Mucosa of descending colon (tissue), 3 donors: ENCODE measurements around the gene PADI3. TPM values are rescaled to one million over a fixed set of nuclear protein-coding genes. Genes with fewer than 3 reads are reported as not detected.

Experiments
- ATAC-seq: fragments of 200-7000 bp; cut with Tn5 transposase; one replicate; pipeline ENCODE4 v1.9.1; 2020; ENCODE audit warnings: mild to moderate bottlenecking, moderate library complexity
- DNase-seq, 3 donors: peaks; one replicate each; pipeline ENCODE4 v3.0.0-alpha.2; 2020
- H3K36me3 ChIP-seq: fragments of 200-600 bp; one replicate; pipeline ENCODE4 v1.8.0; 2021; ENCODE audit warnings: low read depth, mild to moderate bottlenecking
- H3K4me1 ChIP-seq: fragments of 200-600 bp; one replicate; pipeline ENCODE4 v1.8.0; 2021; ENCODE audit warnings: low read depth, mild to moderate bottlenecking
- H3K4me3 ChIP-seq: fragments of 200-600 bp; one replicate; pipeline ENCODE4 v1.8.0; 2021; ENCODE audit warnings: mild to moderate bottlenecking
- H3K9me3 ChIP-seq: fragments of 200-600 bp; one replicate; pipeline ENCODE4 v1.8.0; 2021; ENCODE audit warnings: mild to moderate bottlenecking
- intact Hi-C, 2 donors: fragments of 100-400 bp; cut with DNase I in 1 of 2; cut with micrococcal nuclease in 1 of 2; formaldehyde crosslinking; loops; one replicate each; pipeline versions ENCODE4 v1.11.0 to v1.11.1; 2022; cut with DNase I, micrococcal nuclease
- total RNA-seq, 3 donors: library from RNA; stranded (reverse); fragmentation: NEBNext Ultra II Directional in 2 of 3; extraction: Animal tissue kit (Norgen Biotek cat#: 25700) in 2 of 3; gene quantifications; one replicate each; pipeline versions ENCODE4 v1.2.1 to v1.2.4, GENCODE V29; 2021 to 2023
- TF ChIP-seq, protein P1 (sequence below): fragments of 200-600 bp; IDR thresholded peaks from one replicate; pipeline ENCODE4 v1.8.0; 2022; ENCODE audit warnings: antibody characterized with exemption, mild to moderate bottlenecking
- donor health status: DM: no; HTN: no; CAD: no; lungs with moderate emphysema.
- donor health status: DM: no; HTN: no; CAD: no.
- donor health status: DM: no; HTN: yes; CAD: no.

PADI3 gene
- total RNA-seq, 3 donors from 2014 or later, result 0.09 to 0.17 TPM; not detected in 1

DNA sequence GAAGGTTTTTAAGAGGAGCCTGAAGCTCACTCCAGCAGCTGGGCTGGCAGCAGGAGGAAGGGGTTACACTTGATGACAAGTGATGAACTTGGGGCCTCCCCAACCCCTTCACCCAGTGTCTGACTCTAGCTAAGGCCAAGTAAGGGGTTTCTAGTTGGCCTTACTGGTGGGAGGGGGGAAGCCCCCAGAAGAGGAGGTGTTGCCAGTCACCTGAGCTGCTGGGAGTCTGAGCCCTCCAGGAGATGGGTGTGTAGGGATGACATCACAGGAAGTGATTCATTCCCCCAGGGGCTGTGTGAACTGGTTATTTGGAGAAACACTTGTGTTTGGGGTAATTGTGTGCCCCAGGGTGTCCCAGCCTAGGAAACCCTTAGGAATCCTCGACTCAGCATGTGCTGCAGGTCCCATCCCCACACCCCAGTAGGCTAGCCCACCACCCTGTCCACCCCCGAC is 40.9 kb upstream of the PADI3 start:
- intact Hi-C loops, result no loop called here
- H3K4me1 ChIP-seq, result no peaks in the 10 kb centered on the region
- H3K36me3 ChIP-seq, result no peaks in the 10 kb centered on the region
- H3K9me3 ChIP-seq, result no peaks in the 10 kb centered on the region
- ATAC-seq (peak; percentile 37), DNase-seq (peak in 1 of 3 donors; percentile 10)
- no peak overlapping the region for H3K4me3 ChIP-seq
- TF ChIP-seq, protein P1, sequence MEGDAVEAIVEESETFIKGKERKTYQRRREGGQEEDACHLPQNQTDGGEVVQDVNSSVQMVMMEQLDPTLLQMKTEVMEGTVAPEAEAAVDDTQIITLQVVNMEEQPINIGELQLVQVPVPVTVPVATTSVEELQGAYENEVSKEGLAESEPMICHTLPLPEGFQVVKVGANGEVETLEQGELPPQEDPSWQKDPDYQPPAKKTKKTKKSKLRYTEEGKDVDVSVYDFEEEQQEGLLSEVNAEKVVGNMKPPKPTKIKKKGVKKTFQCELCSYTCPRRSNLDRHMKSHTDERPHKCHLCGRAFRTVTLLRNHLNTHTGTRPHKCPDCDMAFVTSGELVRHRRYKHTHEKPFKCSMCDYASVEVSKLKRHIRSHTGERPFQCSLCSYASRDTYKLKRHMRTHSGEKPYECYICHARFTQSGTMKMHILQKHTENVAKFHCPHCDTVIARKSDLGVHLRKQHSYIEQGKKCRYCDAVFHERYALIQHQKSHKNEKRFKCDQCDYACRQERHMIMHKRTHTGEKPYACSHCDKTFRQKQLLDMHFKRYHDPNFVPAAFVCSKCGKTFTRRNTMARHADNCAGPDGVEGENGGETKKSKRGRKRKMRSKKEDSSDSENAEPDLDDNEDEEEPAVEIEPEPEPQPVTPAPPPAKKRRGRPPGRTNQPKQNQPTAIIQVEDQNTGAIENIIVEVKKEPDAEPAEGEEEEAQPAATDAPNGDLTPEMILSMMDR, result no peak

DNA sequence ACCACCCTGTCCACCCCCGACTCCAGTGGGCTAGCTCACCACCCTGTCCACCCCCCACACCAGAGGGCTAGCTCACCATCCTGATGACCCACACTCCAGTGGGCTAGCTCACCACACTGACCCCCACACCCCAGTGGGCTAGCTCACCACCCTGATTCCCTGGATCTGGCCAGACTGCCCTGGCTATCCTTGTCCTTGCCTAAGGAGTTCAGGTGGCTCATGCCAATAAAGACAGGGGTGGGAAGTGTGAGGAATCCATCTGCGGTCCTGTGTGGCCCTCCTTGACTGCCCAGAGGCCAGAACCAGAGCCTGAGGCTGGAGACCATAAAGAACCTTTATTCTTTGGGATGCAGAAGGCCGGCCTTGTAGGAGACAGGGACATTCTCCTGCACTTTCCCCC is 40.4 kb upstream of the PADI3 start:
- no peak overlapping the region for H3K4me3 ChIP-seq
- H3K36me3 ChIP-seq, result no peaks in the 10 kb centered on the region
- ATAC-seq (no peak), DNase-seq (no peak)
- TF ChIP-seq, protein P1, result no peak
- H3K9me3 ChIP-seq, result no peaks in the 10 kb centered on the region
- intact Hi-C loops, result no loop called here
- H3K4me1 ChIP-seq, result no peaks in the 10 kb centered on the region

DNA sequence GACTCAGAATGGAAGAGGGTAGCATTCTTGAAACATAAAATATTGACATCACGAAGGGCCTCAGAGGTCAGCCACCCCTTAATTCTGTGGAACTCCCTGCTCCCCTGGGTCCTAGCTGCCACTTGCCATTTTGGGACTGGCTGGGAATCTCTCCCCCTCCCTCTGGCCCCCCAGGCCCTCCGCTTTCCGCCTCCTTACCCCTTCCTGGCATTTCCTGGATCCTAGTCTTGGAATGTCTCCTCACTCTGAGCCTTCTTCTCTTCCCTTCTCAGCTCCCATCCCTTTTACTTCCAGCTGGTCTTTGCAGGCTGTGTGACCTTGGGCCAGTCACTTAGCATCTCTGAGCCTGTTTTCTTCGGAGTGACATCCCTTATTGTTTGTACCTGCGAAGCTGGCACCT is 39.5 kb upstream of the PADI3 start:
- Histone ChIP-seq H3K4me3 (no peak overlapping the region), H3K9me3 (no peaks in the 10 kb centered on the region), H3K4me1 (no peaks in the 10 kb centered on the region), H3K36me3 (no peaks in the 10 kb centered on the region)
- ATAC-seq (no peak), DNase-seq (peak in 1 of 3 donors; percentile 2)
- intact Hi-C loops, result no loop called here
- TF ChIP-seq, protein P1, result no peak

DNA sequence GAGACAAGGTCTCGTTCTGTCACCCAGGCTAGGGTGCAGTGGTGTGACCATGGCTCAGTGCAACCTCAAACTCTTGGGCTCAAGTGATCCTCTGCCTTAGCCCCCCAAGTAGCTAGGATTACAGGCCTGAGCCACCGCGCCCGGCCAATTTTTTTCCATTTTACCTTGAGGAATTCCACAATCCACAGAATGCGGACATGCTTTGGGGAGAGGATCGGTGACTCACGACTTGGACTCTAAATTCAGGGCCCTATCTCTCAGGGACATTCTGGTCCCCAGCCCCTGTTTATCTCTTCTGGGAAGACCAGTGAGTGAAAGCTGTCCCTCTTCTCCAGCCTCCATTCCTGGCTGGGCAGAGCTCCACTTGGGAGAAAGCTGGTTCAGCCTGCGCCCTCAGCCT is 38.7 kb upstream of the PADI3 start:
- Histone ChIP-seq H3K4me1 (no peaks in the 10 kb centered on the region), H3K36me3 (no peaks in the 10 kb centered on the region), H3K4me3 (no peak overlapping the region), H3K9me3 (no peaks in the 10 kb centered on the region)
- TF ChIP-seq, protein P1, result no peak
- intact Hi-C loops, result no loop called here
- DNase-seq (no peak), ATAC-seq (no peak)

DNA sequence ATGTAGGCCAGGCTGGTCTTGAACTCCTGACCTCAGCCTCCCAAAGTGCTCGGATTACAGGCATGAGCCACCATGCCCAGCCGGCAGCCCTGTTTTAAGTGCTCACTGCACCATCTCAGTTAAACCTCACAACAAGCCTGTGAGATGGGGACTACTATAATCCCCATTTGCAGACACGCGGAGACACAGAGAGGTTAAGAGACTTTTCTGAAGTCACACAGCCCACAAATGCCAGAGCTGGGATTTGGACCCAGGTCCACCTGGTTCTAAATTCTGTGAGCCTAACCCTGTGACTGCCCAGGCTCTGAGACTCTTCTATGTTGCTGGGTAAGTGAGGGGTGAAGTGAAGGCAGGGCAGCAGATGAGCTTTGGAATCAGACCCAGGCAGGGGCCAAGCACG is 37.5 kb upstream of the PADI3 start:
- intact Hi-C loops, result no loop called here
- ATAC-seq (no peak), DNase-seq (peak in 1 of 3 donors; percentile 7)
- Histone ChIP-seq H3K36me3 (no peaks in the 10 kb centered on the region), H3K9me3 (no peaks in the 10 kb centered on the region), H3K4me1 (no peaks in the 10 kb centered on the region), H3K4me3 (no peak overlapping the region)
- TF ChIP-seq, protein P1, result no peak

DNA sequence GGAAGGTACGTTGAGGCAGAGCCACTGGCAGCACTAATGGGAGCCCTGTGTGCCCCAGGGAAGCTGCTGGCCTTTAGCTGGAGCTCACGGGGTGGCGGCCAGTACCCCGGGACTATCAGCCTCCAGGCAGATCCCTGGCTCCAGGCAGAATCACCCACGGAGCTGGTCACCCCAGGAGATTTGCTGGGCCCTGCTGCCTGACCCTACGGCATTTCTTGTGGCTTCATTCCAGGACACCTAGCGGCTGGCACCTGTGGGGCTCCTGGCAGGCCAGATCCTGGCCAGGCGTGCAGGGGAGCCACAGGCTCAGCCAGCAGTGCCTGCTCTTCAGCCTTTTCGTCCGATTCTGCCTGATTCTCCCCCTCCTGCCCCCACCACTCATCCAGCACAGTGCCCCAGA is 36.9 kb upstream of the PADI3 start:
- H3K36me3 ChIP-seq, result no peaks in the 10 kb centered on the region
- no peak overlapping the region for H3K4me3 ChIP-seq
- intact Hi-C loops, result no loop called here
- TF ChIP-seq, protein P1, result no peak
- ATAC-seq (no peak), DNase-seq (peak in 2 of 3 donors; percentile 17 to 28)
- H3K4me1 ChIP-seq, result no peaks in the 10 kb centered on the region
- no peaks in the 10 kb centered on the region for H3K9me3 ChIP-seq
